GM12878 (cell line): ENCODE data around the gene CSTB. TPM values are rescaled to one million over a fixed set of nuclear protein-coding genes. Genes with fewer than 3 reads are reported as not detected.

Source experiments
- ATF7 ChIP-seq: fragments of 450-650 bp; IDR thresholded peaks from 2 replicates; pipeline ENCODE4 v1.6.1; 2016; ENCODE audit warnings: low read depth, mild to moderate bottlenecking
- CBX5 ChIP-seq: sonication (generic); IDR thresholded peaks from 2 replicates; pipeline ENCODE4 v1.6.1; 2016; ENCODE audit warnings: low read depth, moderate library complexity, mild to moderate bottlenecking, inconsistent platforms
- FOXM1 ChIP-seq: IDR thresholded peaks from 2 replicates; pipeline ENCODE4 v1.6.1; 2012; ENCODE audit warnings: low read depth, mild to moderate bottlenecking, inconsistent platforms, low read length, moderate library complexity
- KAT2A ChIP-seq: conservative IDR thresholded peaks from 2 replicates; pipeline ENCODE4 v1.6.1; 2011; ENCODE audit warnings: low read depth, low read length; ENCODE audit not compliant: control insufficient read depth
- KDM1A ChIP-seq: fragments of 200-600 bp; sonication (generic); IDR thresholded peaks from 2 replicates; pipeline ENCODE4 v1.6.1; 2016; ENCODE audit warnings: borderline replicate concordance
- POU2F2 ChIP-seq: IDR thresholded peaks from 3 replicates; pipeline ENCODE4 v1.6.1; 2011; ENCODE audit warnings: low read depth, mild to moderate bottlenecking, low read length, borderline replicate concordance
- ZNF207 ChIP-seq: fragments of 450-650 bp; IDR thresholded peaks from 2 replicates; pipeline ENCODE4 v1.6.1; 2014; ENCODE audit warnings: antibody characterized with exemption, mild to moderate bottlenecking, borderline replicate concordance
- ZNF622 ChIP-seq: fragments of 450-650 bp; IDR thresholded peaks from 2 replicates; pipeline ENCODE4 v1.6.1; 2017; ENCODE audit warnings: mild to moderate bottlenecking, inconsistent platforms
- polyA plus RNA-seq, 11 experiments: library from polyadenylated mRNA; depleted of rRNA in 4 of 11; unstranded in 6 of 11; stranded (reverse) in 5 of 11; fragments of >200 nt; fragmentation: Nextera tagmentation in 4 of 11; fragmentation: Illumina TruSeq in 1 of 11; extraction: Ambion mirVana in 4 of 11; extraction: Trizol in 1 of 11; gene quantifications; 1 replicate in 1 of 11; 2 replicates in 10 of 11; pipeline versions ENCODE4 v1.2.1 to v1.2.3, GENCODE V29; 2011 to 2016; ENCODE audit warnings: inconsistent platforms in 2 of 11, missing spikeins in 2 of 11, low read depth in 1 of 11
- total RNA-seq, 4 experiments: library from RNA; depleted of rRNA in 3 of 4; stranded (reverse); fragments of >200 nt in 3 of 4; fragmentation: Illumina TruSeq in 1 of 4; extraction: Trizol in 1 of 4; gene quantifications; 2 replicates each; pipeline versions ENCODE4 v1.2.1 to v1.2.3, GENCODE V29; 2013 to 2021
- TF ChIP-seq, protein P1 (sequence below): IDR thresholded peaks from 2 replicates; pipeline ENCODE4 v1.6.1; 2012; ENCODE audit warnings: improper control_type of control experiment, low read depth, low read length; ENCODE audit not compliant: insufficient replicate concordance
- TF ChIP-seq, protein P2 (sequence below): fragments of 450-650 bp; conservative IDR thresholded peaks from 2 replicates; pipeline ENCODE4 v1.6.1; 2017; ENCODE audit warnings: mild to moderate bottlenecking, moderate library complexity

The CSTB gene
- total and polyA plus RNA-seq, 10 of the 15 experiments (the other 5 are each of a cell fraction or from before 2014, with no cell fraction given), result 12.5 to 82.7 (median 41.9) TPM

DNA sequence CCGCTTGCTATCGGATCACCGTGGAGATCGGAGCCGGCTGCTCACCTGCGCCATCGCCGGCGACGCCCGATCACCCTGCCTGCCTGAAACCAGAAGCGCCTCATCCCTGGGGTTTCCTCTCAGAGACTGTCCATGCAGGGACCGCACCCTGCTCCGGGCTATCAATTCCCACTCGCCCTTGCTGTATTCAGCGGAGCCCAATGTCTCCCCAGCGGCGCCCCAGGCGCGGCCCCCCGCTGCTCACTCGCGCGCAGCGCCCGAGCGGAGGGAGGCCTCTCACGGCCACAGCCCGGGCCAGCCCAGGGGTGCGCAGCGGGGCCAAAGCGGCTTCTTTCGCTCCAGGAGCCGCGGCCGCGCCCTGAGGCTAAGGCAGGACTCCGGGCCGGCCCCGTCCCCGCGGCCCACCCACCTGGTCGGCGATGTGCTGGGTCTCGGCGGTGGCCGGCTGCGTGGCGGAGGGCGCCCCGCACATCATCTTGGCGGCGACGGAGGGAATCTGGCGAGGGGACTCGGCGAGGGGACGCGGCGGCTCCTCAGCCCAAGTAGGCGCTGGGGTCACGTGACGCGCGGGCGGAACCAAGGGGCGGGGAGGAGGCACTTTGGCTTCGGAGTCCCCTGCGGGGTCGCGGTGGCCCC lies at the start of gene CSTB (continued):
- TF ChIP-seq, protein P1, sequence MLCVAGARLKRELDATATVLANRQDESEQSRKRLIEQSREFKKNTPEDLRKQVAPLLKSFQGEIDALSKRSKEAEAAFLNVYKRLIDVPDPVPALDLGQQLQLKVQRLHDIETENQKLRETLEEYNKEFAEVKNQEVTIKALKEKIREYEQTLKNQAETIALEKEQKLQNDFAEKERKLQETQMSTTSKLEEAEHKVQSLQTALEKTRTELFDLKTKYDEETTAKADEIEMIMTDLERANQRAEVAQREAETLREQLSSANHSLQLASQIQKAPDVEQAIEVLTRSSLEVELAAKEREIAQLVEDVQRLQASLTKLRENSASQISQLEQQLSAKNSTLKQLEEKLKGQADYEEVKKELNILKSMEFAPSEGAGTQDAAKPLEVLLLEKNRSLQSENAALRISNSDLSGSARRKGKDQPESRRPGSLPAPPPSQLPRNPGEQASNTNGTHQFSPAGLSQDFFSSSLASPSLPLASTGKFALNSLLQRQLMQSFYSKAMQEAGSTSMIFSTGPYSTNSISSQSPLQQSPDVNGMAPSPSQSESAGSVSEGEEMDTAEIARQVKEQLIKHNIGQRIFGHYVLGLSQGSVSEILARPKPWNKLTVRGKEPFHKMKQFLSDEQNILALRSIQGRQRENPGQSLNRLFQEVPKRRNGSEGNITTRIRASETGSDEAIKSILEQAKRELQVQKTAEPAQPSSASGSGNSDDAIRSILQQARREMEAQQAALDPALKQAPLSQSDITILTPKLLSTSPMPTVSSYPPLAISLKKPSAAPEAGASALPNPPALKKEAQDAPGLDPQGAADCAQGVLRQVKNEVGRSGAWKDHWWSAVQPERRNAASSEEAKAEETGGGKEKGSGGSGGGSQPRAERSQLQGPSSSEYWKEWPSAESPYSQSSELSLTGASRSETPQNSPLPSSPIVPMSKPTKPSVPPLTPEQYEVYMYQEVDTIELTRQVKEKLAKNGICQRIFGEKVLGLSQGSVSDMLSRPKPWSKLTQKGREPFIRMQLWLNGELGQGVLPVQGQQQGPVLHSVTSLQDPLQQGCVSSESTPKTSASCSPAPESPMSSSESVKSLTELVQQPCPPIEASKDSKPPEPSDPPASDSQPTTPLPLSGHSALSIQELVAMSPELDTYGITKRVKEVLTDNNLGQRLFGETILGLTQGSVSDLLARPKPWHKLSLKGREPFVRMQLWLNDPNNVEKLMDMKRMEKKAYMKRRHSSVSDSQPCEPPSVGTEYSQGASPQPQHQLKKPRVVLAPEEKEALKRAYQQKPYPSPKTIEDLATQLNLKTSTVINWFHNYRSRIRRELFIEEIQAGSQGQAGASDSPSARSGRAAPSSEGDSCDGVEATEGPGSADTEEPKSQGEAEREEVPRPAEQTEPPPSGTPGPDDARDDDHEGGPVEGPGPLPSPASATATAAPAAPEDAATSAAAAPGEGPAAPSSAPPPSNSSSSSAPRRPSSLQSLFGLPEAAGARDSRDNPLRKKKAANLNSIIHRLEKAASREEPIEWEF, result no peak
- peak; percentile 59; the same call in 1 of the 2 replicates for TF ChIP-seq ZNF207
- no peak for TF ChIP-seq KDM1A
- TF ChIP-seq POU2F2, result 0 out of 3 replicates have a peak, but pooled peaks have one; percentile 44
- TF ChIP-seq, protein P2, sequence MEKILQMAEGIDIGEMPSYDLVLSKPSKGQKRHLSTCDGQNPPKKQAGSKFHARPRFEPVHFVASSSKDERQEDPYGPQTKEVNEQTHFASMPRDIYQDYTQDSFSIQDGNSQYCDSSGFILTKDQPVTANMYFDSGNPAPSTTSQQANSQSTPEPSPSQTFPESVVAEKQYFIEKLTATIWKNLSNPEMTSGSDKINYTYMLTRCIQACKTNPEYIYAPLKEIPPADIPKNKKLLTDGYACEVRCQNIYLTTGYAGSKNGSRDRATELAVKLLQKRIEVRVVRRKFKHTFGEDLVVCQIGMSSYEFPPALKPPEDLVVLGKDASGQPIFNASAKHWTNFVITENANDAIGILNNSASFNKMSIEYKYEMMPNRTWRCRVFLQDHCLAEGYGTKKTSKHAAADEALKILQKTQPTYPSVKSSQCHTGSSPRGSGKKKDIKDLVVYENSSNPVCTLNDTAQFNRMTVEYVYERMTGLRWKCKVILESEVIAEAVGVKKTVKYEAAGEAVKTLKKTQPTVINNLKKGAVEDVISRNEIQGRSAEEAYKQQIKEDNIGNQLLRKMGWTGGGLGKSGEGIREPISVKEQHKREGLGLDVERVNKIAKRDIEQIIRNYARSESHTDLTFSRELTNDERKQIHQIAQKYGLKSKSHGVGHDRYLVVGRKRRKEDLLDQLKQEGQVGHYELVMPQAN, result peak; percentile 85
- TF ChIP-seq CBX5, result no peak
- no peak for TF ChIP-seq ZNF622
- no peak for TF ChIP-seq KAT2A
- no peak for TF ChIP-seq FOXM1
- TF ChIP-seq ATF7, result no peak
